Stimulated activated memory B cell treated with anti-CD40 and anti-IgM and Interleukin-4, amounts not matched to agents 10 μg/mL and 1 μg/mL and 100 μg/mL, for 72 hours (primary cell): ENCODE results near the gene CDC42.
"Not testable (repeated sequence)": the region's sequence is repeated elsewhere in the genome, so short reads cannot be mapped to it uniquely, and the experiment has no call there.

Experiments
- ATAC-seq: fragments of 150-1000 bp; cut with Tn5 transposase; 2 replicates; pipeline ENCODE4 v1.10.0; 2021
- H3K27ac Mint-ChIP-seq: one replicate; pipeline ENCODE4 v1.8.0; 2022; ENCODE audit warnings: mild to moderate bottlenecking, mixed read lengths
- H3K27me3 Mint-ChIP-seq: one replicate; pipeline ENCODE4 v1.8.0; 2022; ENCODE audit warnings: mixed read lengths
- H3K36me3 Mint-ChIP-seq: one replicate; pipeline ENCODE4 v1.8.0; 2022; ENCODE audit warnings: mixed read lengths
- H3K4me1 Mint-ChIP-seq: one replicate; pipeline ENCODE4 v1.8.0; 2022; ENCODE audit warnings: mixed read lengths
- H3K4me3 Mint-ChIP-seq: one replicate; pipeline ENCODE4 v1.8.0; 2022; ENCODE audit warnings: mild to moderate bottlenecking, moderate library complexity, mixed read lengths
- H3K9me3 Mint-ChIP-seq: one replicate; pipeline ENCODE4 v1.8.0; 2022; ENCODE audit warnings: mixed read lengths

CDC42 gene

DNA sequence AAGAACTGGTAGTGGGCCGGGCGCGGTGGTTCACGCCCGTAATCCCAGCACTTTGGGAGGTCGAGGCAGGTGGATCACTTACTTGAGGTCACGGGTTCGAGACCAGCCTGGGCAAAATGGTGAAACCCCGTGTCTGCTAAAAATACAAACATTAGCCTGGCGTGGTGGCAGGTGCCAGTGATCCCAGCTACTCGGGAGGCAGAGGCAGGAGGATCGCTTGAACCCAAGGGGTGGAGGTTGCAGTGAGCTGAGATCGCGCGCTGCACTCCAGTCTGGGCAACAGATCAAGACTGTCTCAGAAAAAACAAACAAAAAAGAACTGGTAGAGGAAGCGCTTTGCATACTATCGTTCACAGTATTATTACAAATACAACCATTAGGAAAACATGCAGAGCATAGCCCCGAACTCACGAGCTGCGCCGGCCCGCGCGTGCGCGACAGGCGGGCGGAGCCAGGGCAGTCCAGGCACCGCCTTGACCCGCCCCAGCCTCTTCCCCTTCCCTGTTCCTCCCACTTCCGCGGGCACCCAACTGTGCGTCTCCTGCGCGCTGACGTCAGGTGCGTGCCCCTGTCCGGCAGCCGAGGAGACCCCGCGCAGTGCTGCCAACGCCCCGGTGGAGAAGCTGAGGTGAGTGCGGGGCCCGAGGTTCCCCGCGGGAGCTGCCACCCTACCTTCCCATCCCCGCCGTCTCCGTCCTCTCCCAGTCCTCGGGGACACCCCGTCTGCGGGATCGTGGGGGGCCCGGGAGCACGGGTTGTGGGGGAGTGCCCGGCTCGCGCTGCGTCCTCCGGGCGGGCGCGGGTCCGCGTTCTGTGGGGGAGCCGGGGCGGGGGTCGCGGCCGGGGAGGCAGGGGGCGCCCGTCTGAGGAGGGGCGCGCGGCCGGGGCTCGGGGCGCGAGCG lies at the start of gene CDC42:
TSS of gene CDC42 (plus strand) at position 595 of the 902 bp plus-strand sequence. CDS start 25,770 bp downstream, outside the sequence.
- Mint-ChIP-seq H3K36me3 (peaks cover 6% of the 10 kb centered on the region), H3K4me3 (peak within 1 kb of the TSS; percentile 92), H3K4me1 (peaks cover 63% of the 10 kb centered on the region), H3K27ac (peak within 1 kb of the TSS; percentile 91), H3K9me3 (no peaks in the 10 kb centered on the region), H3K27me3 (no peaks in the 10 kb centered on the region)
- peak; percentile 96 for ATAC-seq

DNA sequence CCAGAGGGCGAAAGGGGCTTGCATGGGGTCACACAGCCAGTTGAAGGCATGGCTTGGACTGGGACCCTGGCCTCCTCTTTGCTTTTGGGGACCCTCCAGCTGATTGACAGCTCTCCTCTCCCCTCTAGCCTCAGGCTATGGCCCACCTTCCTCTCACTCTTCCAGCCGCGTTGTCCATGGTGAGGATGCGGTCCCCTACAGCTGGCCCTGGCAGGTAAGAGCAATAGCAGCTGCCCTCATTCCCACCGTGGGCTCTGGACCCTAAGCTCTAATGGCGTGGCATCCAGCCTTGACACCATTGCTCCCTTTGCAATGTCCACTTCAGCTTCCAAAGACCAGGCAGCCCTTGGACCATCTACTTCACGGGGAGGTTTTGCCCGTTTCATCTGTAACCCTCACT lies 49.6 kb upstream of the CDC42 start:
- not testable (repeated sequence) for H3K4me3 Mint-ChIP-seq, H3K27me3 Mint-ChIP-seq, H3K9me3 Mint-ChIP-seq, H3K4me1 Mint-ChIP-seq, ATAC-seq, H3K36me3 Mint-ChIP-seq, H3K27ac Mint-ChIP-seq

DNA sequence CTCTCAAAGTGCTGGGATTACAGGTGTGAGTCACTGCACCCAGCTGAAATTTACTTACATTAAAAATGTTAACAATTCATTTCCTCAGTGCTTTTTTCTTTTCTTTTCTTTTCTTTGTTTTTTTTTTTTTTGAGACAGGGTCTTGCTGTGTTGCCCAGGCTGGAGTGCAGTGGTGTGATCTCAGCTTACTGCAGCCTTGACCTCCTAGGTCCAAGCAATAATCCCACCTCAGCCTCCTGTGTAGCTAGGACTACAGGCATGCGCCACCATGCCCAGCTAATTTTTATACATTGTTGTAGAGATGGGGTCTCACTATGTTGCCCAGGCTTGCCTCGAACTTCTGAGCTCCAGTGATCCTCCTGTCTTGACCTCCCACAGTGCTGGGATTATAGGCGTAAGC lies 48.5 kb upstream of the CDC42 start:
- not testable (repeated sequence) for H3K27ac Mint-ChIP-seq, H3K4me3 Mint-ChIP-seq, H3K36me3 Mint-ChIP-seq, H3K27me3 Mint-ChIP-seq, H3K9me3 Mint-ChIP-seq, H3K4me1 Mint-ChIP-seq, ATAC-seq

DNA sequence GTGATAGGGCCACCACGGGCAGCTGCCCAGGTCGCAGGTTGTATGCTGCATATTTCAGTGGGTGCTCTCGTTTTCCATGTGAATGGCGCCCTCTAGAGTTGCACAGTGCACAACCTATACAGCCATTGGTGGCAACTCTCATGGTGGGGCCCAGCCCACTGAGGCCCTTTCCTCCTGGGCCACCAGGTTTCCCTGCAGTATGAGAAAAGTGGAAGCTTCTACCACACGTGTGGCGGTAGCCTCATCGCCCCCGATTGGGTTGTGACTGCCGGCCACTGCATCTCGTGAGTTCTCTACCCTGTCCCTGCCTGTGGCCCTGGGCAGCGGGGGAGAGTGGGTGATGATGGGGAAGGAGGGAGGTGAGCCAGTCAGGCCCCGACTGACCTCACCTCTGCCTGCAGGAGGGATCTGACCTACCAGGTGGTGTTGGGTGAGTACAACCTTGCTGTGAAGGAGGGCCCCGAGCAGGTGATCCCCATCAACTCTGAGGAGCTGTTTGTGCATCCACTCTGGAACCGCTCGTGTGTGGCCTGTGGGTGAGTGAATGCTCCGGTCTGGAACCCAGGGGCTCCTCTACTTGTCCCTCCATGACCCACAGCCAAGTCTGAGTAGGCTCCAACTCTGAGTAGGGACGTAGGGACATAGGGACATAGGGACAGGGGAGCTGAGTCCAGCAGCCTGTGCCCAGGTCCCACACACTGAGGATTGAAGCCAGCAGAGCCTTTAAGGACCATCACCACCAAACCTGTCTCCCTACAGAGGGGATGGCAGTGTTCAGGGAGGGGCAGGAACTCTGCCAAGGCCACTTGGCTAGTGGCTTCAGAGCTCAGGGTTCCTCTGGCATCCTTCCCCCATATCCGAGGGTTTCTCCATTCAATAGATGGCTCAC lies 47.0 kb upstream of the CDC42 start:
- H3K27ac Mint-ChIP-seq, H3K4me1 Mint-ChIP-seq, H3K9me3 Mint-ChIP-seq, H3K4me3 Mint-ChIP-seq, H3K36me3 Mint-ChIP-seq, H3K27me3 Mint-ChIP-seq: not testable (repeated sequence)
- peak; percentile 48 for ATAC-seq

DNA sequence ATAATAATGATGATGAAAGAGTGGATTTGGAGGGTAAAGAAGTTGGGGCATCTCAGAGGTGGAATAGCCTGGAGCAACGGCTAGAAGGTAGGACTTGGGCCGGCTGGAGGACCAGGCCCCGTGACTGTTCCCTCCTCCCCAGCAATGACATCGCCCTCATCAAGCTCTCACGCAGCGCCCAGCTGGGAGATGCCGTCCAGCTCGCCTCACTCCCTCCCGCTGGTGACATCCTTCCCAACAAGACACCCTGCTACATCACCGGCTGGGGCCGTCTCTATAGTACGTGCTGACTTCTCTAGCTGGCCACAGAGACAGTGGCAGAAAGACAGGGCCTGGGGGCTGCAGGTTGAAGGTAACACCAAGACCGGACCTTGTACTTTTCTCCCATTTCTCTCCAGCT lies 45.8 kb upstream of the CDC42 start:
- not testable (repeated sequence) for H3K9me3 Mint-ChIP-seq, H3K4me1 Mint-ChIP-seq, H3K27me3 Mint-ChIP-seq

DNA sequence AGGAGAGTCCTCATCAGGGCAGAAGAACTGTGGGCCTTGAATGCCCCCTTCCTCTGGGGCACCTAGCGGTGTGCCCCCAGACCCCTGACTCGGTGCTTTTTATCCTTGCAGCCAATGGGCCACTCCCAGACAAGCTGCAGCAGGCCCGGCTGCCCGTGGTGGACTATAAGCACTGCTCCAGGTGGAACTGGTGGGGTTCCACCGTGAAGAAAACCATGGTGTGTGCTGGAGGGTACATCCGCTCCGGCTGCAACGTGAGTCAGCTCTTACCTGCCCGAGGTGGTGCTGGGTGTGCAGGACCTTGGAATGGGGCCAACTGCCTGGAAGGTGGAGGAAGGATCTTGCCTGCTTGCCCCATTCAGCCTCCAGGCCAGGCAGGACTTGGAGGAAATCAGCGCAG lies 45.2 kb upstream of the CDC42 start:
- not testable (repeated sequence) for H3K27me3 Mint-ChIP-seq, H3K36me3 Mint-ChIP-seq, H3K4me1 Mint-ChIP-seq, H3K9me3 Mint-ChIP-seq, H3K27ac Mint-ChIP-seq, H3K4me3 Mint-ChIP-seq, ATAC-seq

More for the DNA sequence above, 45.8 kb upstream of the CDC42 start:
- not testable (repeated sequence) for H3K27ac Mint-ChIP-seq, H3K4me3 Mint-ChIP-seq, ATAC-seq, H3K36me3 Mint-ChIP-seq

DNA sequence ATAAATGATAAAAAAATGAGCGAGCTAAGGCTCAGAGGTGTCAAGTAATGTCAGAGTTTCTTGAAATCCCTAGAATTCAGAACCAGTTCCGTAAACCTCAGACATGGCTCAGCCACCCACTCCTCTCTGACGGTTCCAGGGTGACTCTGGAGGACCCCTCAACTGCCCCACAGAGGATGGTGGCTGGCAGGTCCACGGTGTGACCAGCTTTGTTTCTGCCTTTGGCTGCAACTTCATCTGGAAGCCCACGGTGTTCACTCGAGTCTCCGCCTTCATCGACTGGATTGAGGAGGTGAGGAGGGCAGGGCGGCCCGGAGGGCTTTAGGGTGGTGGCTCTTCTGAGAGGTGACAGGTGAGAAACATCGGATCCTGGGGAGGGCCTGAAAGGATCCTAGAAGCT lies 42.9 kb upstream of the CDC42 start:
- H3K36me3 Mint-ChIP-seq, H3K27ac Mint-ChIP-seq, ATAC-seq, H3K9me3 Mint-ChIP-seq, H3K4me3 Mint-ChIP-seq, H3K4me1 Mint-ChIP-seq, H3K27me3 Mint-ChIP-seq: not testable (repeated sequence)

DNA sequence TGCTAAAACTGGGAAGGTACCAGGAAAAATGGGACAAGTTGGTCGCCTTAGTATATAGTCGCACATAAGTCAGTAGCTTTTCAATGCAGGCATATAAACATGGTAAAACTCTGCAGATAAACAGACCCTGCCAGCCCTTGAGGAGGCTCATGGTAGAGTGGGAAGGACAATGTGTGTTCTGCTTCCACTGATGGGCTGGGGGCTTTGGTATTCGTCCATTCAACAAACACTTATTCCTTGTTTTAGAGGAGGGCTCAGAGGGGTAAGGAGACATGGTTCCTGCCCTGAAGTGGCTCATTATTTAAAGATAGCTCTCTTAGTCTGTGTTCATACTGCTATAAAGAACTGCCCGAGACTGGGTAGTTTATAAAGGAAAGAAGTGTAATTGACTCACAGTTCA lies 39.8 kb upstream of the CDC42 start:
- not testable (repeated sequence) for H3K9me3 Mint-ChIP-seq, H3K27me3 Mint-ChIP-seq

DNA sequence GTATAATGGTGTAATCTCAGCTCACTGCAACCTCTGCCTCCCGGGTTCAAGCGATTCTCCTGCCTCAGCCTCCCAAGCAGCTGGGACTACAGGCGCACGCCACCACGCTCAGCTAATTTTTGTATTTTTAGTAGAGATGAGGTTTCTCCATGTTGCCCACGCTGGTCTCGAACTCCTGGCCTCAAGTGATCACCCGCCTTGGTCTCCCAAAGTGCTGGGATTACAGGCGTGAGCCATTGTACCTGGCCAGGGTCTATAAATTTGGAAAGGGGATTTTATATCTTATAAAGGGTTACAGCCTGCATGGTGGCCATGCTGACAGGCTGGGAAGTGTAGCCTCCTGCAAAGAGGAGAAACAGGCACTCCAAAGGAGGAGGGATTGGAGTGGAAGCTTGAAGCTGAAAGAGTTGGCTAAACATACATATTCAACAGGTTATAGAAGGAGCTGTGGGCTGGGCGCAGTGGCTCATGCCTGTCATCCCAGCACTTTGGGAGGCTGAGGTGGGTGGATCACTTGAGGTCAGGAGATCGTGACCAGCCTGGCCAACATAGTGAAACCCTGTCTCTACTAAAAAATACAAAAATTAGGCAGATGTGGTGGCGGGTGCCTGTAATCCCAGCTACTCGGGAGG lies 37.8 kb upstream of the CDC42 start:
- not testable (repeated sequence) for H3K36me3 Mint-ChIP-seq, H3K27ac Mint-ChIP-seq, H3K4me3 Mint-ChIP-seq, ATAC-seq, H3K9me3 Mint-ChIP-seq, H3K27me3 Mint-ChIP-seq
- H3K4me1 Mint-ChIP-seq = peaks cover 15% of the 10 kb centered on the region

More for the DNA sequence above, 39.8 kb upstream of the CDC42 start:
- H3K4me1 Mint-ChIP-seq, H3K4me3 Mint-ChIP-seq, ATAC-seq, H3K36me3 Mint-ChIP-seq, H3K27ac Mint-ChIP-seq: not testable (repeated sequence)

DNA sequence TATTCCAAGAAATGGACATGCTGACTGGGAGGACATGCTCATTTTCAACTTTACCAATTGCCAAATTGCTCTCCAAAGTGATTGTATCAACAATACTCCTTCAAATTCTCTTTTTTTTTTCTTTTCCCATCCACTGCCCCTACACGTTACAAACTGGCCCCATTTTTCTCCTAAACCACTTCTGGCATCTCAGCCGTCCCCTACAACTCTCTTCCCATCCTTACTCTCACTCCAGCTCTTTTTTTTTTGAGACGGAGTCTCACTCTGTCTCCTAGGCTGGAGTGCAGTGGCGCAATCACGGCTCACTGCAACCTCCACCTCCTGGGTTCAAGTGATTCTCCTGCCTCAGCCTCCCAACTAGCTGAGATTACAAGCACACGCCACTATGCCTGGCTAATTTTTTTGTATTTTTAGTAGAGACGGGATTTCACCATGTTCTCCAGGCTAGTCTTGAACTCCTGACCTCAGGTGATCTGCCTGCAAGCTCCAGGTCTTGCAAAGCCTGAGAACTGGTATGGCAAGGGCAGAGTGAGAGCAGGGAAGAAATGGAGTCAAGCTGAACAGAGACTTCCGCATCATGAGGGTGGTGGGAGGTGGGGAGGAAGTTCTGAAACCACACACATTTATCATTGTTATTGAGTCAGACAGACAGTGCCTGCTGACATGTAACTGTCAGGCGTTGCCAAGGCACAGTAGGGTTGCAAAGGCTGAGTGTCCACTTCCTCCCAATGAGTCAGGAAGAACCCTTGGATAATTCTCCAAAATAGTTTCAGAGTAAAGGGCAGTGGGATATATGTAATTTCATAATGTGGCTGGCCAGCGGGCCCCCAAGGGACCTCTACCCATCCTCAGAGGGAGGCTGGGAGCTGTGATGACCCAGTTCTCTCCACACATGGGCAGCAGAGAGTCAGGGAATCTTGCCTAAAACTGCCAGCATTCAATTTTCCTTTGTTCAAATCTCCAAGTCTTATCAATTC lies 33.6 kb upstream of the CDC42 start:
- peak; percentile 94 for ATAC-seq
- H3K4me1 Mint-ChIP-seq = peaks cover 28% of the 10 kb centered on the region
- no peaks in the 10 kb centered on the region for H3K27me3 Mint-ChIP-seq
- no peaks in the 10 kb centered on the region for H3K36me3 Mint-ChIP-seq
- H3K4me3 Mint-ChIP-seq = peak overlapping the region; percentile 21
- peak overlapping the region; percentile 93 for H3K27ac Mint-ChIP-seq
- H3K9me3 Mint-ChIP-seq = no peaks in the 10 kb centered on the region

DNA sequence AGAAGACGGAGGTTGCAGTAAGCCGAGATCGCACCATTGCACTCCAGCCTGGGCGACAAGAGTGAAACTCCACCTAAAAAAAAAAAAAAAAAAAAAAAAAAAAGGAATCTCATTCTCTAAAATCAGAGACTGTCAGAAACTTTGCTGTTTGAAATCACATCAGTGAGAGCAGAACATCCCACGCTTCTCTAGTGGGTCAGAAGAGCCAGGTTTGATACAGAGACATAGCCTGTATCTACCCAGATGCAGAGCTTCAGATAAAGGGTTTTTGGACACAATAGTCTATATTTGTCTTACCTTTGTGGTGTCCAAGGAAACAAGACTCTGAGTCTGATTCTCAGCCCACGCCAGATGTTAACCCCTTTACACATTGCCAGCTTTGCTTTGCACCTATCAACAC lies 31.4 kb upstream of the CDC42 start:
- no peaks in the 10 kb centered on the region for H3K9me3 Mint-ChIP-seq
- no peaks in the 10 kb centered on the region for H3K27me3 Mint-ChIP-seq
- no peak overlapping the region for H3K4me3 Mint-ChIP-seq
- no peak overlapping the region for H3K27ac Mint-ChIP-seq
- H3K36me3 Mint-ChIP-seq = no peaks in the 10 kb centered on the region
- H3K4me1 Mint-ChIP-seq = peaks cover 46% of the 10 kb centered on the region
- no peak for ATAC-seq

DNA sequence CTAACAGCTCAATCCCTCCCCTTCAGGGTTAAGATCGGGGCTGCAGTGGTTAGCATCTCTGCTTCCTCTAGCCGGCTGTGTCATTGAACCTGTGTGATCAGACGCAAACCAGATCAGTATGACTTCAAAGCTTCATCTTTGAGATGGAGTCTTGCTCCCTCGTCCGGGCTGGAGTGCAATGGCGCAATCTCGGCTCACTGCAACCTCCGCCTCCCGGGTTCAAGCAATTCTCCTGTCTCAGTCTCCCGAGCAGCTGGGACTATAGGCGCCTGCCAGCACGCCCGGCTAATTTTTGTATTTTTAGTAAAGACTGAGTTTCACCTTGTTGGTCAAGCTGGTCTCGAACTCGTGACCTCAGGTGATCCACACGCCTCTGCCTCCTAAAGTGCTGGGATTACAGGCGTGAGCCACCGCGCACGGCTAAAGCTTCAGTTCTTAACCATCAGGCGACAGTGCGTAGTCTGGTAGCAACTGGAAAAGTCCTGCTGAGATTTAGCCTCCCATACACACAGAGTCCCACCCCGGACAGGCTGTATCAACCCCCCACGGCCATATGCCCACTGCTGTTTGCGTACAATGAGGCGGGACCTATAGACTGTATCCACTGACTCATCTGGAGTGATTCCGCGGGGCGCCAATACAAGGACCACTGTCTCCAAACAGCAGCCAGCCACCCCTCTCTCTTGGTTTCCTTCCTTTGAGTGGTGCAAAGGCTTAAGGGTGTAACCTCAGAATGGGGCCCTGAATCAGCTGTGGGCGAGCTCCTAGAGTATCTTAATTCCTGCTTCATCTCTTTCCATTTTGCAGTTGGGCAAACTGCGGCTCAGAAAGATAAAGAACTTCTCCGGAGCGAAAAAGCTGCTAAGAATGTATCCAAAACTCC lies 27.8 kb upstream of the CDC42 start:
- peaks cover 52% of the 10 kb centered on the region for H3K4me1 Mint-ChIP-seq
- H3K36me3 Mint-ChIP-seq = peaks cover 5% of the 10 kb centered on the region
- H3K27ac Mint-ChIP-seq = peak overlapping the region; percentile 100
- H3K4me3 Mint-ChIP-seq = peak overlapping the region; percentile 94
- peak; percentile 70 for ATAC-seq
- no peaks in the 10 kb centered on the region for H3K9me3 Mint-ChIP-seq
- H3K27me3 Mint-ChIP-seq = no peaks in the 10 kb centered on the region

DNA sequence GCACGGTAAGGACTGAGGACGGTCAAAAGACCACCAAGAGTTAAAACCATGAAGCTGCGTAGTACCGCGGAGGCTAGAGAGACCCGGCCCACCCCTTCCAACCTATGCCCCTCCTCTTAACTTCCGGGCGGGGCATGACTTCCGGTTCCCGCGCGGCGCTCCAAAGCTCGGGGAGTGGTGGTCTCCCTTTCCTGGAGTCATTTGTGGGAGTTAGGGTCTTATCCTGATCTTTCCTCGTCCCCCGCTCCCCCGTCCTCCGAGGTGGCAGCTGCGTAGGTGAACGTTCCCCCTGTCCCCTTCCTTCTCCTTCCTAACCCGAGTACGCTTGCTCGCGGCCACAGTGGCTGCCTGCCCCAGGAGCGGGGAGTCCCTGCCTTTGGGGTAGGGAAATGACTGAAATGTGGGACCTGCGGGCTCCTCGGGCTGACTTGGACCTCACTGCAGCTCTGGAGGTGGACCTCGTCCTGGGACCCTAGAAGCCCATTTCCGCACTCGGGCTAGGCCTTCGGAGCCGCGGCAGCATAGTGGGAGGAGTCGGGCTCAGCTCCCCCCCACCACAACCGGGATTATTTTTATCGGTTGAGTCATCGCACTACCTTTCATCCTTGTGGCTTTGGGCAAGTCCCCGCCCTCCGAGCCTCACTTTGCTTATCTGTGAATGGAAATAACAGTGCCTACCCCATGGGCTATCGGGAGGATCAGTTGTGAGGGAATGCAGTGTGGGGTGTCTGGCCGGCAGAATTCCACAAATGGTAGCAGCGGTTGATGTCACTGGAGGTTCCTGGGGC lies 26.9 kb upstream of the CDC42 start:
- peak; percentile 93 for ATAC-seq
- H3K27me3 Mint-ChIP-seq = no peaks in the 10 kb centered on the region
- no peaks in the 10 kb centered on the region for H3K9me3 Mint-ChIP-seq
- H3K36me3 Mint-ChIP-seq = peaks cover 5% of the 10 kb centered on the region
- H3K4me3 Mint-ChIP-seq = peak overlapping the region; percentile 94
- peaks cover 52% of the 10 kb centered on the region for H3K4me1 Mint-ChIP-seq
- H3K27ac Mint-ChIP-seq = peak overlapping the region; percentile 100
